HepG2 (cell line): ENCODE results near the gene PLCG1. TPM values are rescaled to one million over a fixed set of nuclear protein-coding genes. Genes with fewer than 3 reads are reported as not detected.

ENCODE experiments used
- ATF5 ChIP-seq: sonication (generic); formaldehyde crosslinking; IDR thresholded peaks from 2 replicates; pipeline ENCODE4 v1.4.0; 2020; ENCODE audit warnings: mild to moderate bottlenecking, low read depth, missing genetic modification reagents
- CEBPB ChIP-seq: IDR thresholded peaks from 2 replicates; pipeline ENCODE4 v1.6.1; 2011; ENCODE audit warnings: low read depth, low read length, improper control_type of control experiment, borderline replicate concordance
- HBP1 ChIP-seq: IDR thresholded peaks from 2 replicates; pipeline ENCODE4 v1.6.1; 2016; ENCODE audit warnings: low read depth, control low read depth
- HNF1B ChIP-seq: sonication (generic); formaldehyde crosslinking; IDR thresholded peaks from 2 replicates; pipeline ENCODE4 v1.5.1; 2020; ENCODE audit warnings: mild to moderate bottlenecking, moderate library complexity, missing genetic modification reagents
- KDM1A ChIP-seq: IDR thresholded peaks from 2 replicates; pipeline ENCODE4 v1.6.1; 2016; ENCODE audit warnings: missing compliant biosample characterization
- KDM2A ChIP-seq: sonication (generic); formaldehyde crosslinking; IDR thresholded peaks from 2 replicates; pipeline ENCODE4 v1.4.0; 2020; ENCODE audit warnings: low read depth, missing genetic modification reagents, borderline replicate concordance
- MAFG ChIP-seq: sonication (generic); formaldehyde crosslinking; IDR thresholded peaks from 2 replicates; pipeline ENCODE4 v1.5.1; 2020; ENCODE audit warnings: mild to moderate bottlenecking, missing genetic modification reagents
- MAZ ChIP-seq, 2 experiments: sonication (generic) in 1 of 2; formaldehyde crosslinking in 1 of 2; IDR thresholded peaks; 2 replicates each; pipeline versions ENCODE4 v1.5.0 to v1.6.1; 2012 to 2020; ENCODE audit warnings: low read depth in 2 of 2, mild to moderate bottlenecking in 2 of 2, borderline replicate concordance in 1 of 2, improper control_type of control experiment in 1 of 2, low read length in 1 of 2, missing genetic modification reagents in 1 of 2, moderate library complexity in 1 of 2
- MEIS2 ChIP-seq: sonication (generic); formaldehyde crosslinking; IDR thresholded peaks from 2 replicates; pipeline ENCODE4 v1.9.0; 2021; ENCODE audit warnings: mild to moderate bottlenecking, missing genetic modification reagents
- MTERF4 ChIP-seq: sonication (generic); formaldehyde crosslinking; IDR thresholded peaks from 2 replicates; pipeline ENCODE4 v1.8.0; 2023; ENCODE audit warnings: mild to moderate bottlenecking, missing genetic modification reagents
- NONO ChIP-seq, 2 experiments: fragments of 450-650 bp in 1 of 2; sonication (generic) in 1 of 2; formaldehyde crosslinking in 1 of 2; IDR thresholded peaks in 1 of 2; conservative IDR thresholded peaks in 1 of 2; 2 replicates each; pipeline versions ENCODE4 v1.6.1 to v1.8.0; 2017 to 2022; ENCODE audit warnings: mild to moderate bottlenecking in 1 of 2, missing genetic modification reagents in 1 of 2, moderate library complexity in 1 of 2
- PLRG1 ChIP-seq: fragments of 450-650 bp; conservative IDR thresholded peaks from 2 replicates; pipeline ENCODE4 v1.6.1; 2016
- RAD21 ChIP-seq: fragments of 450-650 bp; formaldehyde crosslinking; IDR thresholded peaks from 2 replicates; pipeline ENCODE4 v1.5.0; 2020; ENCODE audit warnings: mild to moderate bottlenecking
- SALL2 ChIP-seq: sonication (generic); formaldehyde crosslinking; IDR thresholded peaks from 2 replicates; pipeline ENCODE4 v1.8.1; 2023; ENCODE audit warnings: mild to moderate bottlenecking, missing genetic modification reagents, inconsistent platforms
- STAT5B ChIP-seq: sonication (generic); formaldehyde crosslinking; IDR thresholded peaks from 2 replicates; pipeline ENCODE4 v1.4.0; 2020; ENCODE audit warnings: missing genetic modification reagents
- XBP1 ChIP-seq: sonication (generic); formaldehyde crosslinking; IDR thresholded peaks from 2 replicates; pipeline ENCODE4 v1.5.0; 2020; ENCODE audit warnings: missing genetic modification reagents
- ZBTB7A ChIP-seq: sonication (generic); formaldehyde crosslinking; IDR thresholded peaks from 2 replicates; pipeline ENCODE4 v1.8.0; 2022; ENCODE audit warnings: mild to moderate bottlenecking, missing genetic modification reagents
- ZFP82 ChIP-seq: sonication (generic); formaldehyde crosslinking; IDR thresholded peaks from 2 replicates; pipeline ENCODE4 v1.5.1; 2020; ENCODE audit warnings: mild to moderate bottlenecking, missing genetic modification reagents, borderline replicate concordance
- ZFP91 ChIP-seq: sonication (generic); formaldehyde crosslinking; IDR thresholded peaks from 2 replicates; pipeline ENCODE4 v1.9.0; 2022; ENCODE audit warnings: missing genetic modification reagents, mild to moderate bottlenecking, borderline replicate concordance
- ZFY ChIP-seq: sonication (generic); formaldehyde crosslinking; IDR thresholded peaks from 2 replicates; pipeline ENCODE4 v1.4.0; 2020; ENCODE audit warnings: missing genetic modification reagents
- ZNF547 ChIP-seq: sonication (generic); formaldehyde crosslinking; IDR thresholded peaks from 2 replicates; pipeline ENCODE4 v1.5.1; 2020; ENCODE audit warnings: mild to moderate bottlenecking, missing genetic modification reagents
- ZNF558 ChIP-seq: sonication (generic); formaldehyde crosslinking; IDR thresholded peaks from 2 replicates; pipeline ENCODE4 v1.9.0; 2022; ENCODE audit warnings: mild to moderate bottlenecking, missing genetic modification reagents, borderline replicate concordance
- ZNF737 ChIP-seq: sonication (generic); formaldehyde crosslinking; IDR thresholded peaks from 2 replicates; pipeline ENCODE4 v1.5.0; 2020; ENCODE audit warnings: missing genetic modification reagents, mild to moderate bottlenecking, borderline replicate concordance
- ZNF879 ChIP-seq: sonication (generic); formaldehyde crosslinking; IDR thresholded peaks from 2 replicates; pipeline ENCODE4 v1.8.1; 2023; ENCODE audit warnings: missing genetic modification reagents
- polyA plus RNA-seq, 8 experiments: library from polyadenylated mRNA; depleted of rRNA in 3 of 8; stranded (reverse) in 7 of 8; unstranded in 1 of 8; fragments of >200 nt; fragmentation: Illumina TruSeq in 4 of 8; extraction: Trizol in 4 of 8; gene quantifications; 2 replicates each; pipeline versions ENCODE4 v1.2.1 to v1.2.3, GENCODE V29; 2011 to 2016; ENCODE audit warnings: low read depth in 4 of 8, missing spikeins in 1 of 8, mixed read lengths in 1 of 8; ENCODE audit not compliant: insufficient read depth in 1 of 8
- total RNA-seq, 5 experiments: library from RNA; depleted of rRNA; stranded (reverse); fragments of >200 nt; fragmentation: Illumina TruSeq; extraction: Trizol; gene quantifications; 2 replicates each; pipeline ENCODE4 v1.2.3, GENCODE V29; 2016; ENCODE audit warnings: low read depth in 1 of 5

Gene PLCG1
- total and polyA plus RNA-seq, 2 of the 13 experiments (the other 11 are each of a cell fraction or from before 2014, with no cell fraction given), result 85.3 to 158 TPM

- TF ChIP-seq ZFP91 (CRISPR knock-in tag) (peak; percentile 32; the same call in 1 of the 2 replicates), STAT5B (CRISPR knock-in tag) (no peak), MTERF4 (CRISPR knock-in tag) (0 out of 2 replicates have a peak, but pooled peaks have one; percentile 33), ZBTB7A (CRISPR knock-in tag) (no peak), MEIS2 (CRISPR knock-in tag) (no peak), NONO (IDR thresholded peaks at IDR 0.05) (no peak), NONO (CRISPR knock-in tag; conservative IDR thresholded peaks at IDR 0.05) (0 out of 2 replicates have a peak, but pooled peaks have one; percentile 41), KDM1A (CRISPR knock-in tag) (no peak), MAFG (no peak), MAZ (IDR thresholded peaks at IDR 0.05; ENCODE audit: borderline replicate concordance, low read depth, low read length) (peak; percentile 36; the same call in 1 of the 2 replicates), MAZ (CRISPR knock-in tag; IDR thresholded peaks at IDR 0.05; ENCODE audit: low read depth) (0 out of 2 replicates have a peak, but pooled peaks have one; percentile 29), CEBPB (no peak), HBP1 (0 out of 2 replicates have a peak, but pooled peaks have one; percentile 53), ZNF737 (CRISPR knock-in tag) (no peak), ZNF558 (CRISPR knock-in tag) (no peak), HNF1B (CRISPR knock-in tag) (peak; percentile 25; the same call in 1 of the 2 replicates), ZFY (CRISPR knock-in tag) (no peak), SALL2 (CRISPR knock-in tag) (no peak), ZFP82 (CRISPR knock-in tag) (no peak), XBP1 (CRISPR knock-in tag) (no peak), ZNF879 (CRISPR knock-in tag) (no peak), KDM2A (peak; percentile 50; the same call in 1 of the 2 replicates), ZNF547 (CRISPR knock-in tag) (0 out of 2 replicates have a peak, but pooled peaks have one; percentile 65), PLRG1 (no peak), RAD21 (CRISPR knock-in tag) (peak; percentile 98), ATF5 (CRISPR knock-in tag) (no peak)
These were observed 35.9 kb downstream of the PLCG1 start (continued) for GRCh38 chr20:41173161-41173721.
